Esophagus muscularis mucosa (tissue), 3 donors: Measurements from ENCODE around the gene CD34.

Source experiments
- POLR2A ChIP-seq: fragments of 450-650 bp; IDR thresholded peaks from one replicate; pipeline ENCODE4 v1.6.1; 2017; ENCODE audit warnings: antibody characterized with exemption, moderate library complexity, mild to moderate bottlenecking, low read depth
- POLR2AphosphoS5 ChIP-seq, 2 donors: sonication (generic); formaldehyde crosslinking; IDR thresholded peaks; one replicate each; pipeline ENCODE4 v1.6.1; 2017; ENCODE audit warnings: antibody characterized with exemption in 2 of 2
- TF ChIP-seq, protein P1 (sequence below), 3 experiments: fragments of 200-600 bp in 2 of 3; fragments of 450-650 bp in 1 of 3; sonication (generic) in 2 of 3; IDR thresholded peaks; one replicate each; pipeline ENCODE4 v1.5.1; 2017 to 2019; ENCODE audit warnings: antibody characterized with exemption in 3 of 3, mild to moderate bottlenecking in 2 of 3, moderate library complexity in 1 of 3

DNA sequence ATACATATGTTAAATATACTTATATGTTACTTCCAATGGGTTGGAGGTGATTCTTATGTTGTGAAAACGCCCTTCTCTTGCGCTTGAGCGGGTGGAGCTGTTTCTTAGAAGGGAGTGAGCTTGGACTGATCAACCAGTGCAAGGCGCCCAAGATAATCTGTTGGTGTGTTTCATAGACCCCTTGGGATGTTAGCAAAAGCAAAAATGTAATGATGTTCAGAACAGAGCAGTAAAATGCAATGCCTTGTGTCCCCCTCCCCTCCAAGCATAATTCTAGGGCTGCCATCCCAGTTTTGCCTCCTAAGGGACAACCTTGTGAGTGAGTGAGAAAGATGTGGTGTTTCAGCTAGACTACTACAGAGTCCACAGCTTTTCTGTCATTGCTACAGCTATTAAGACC is 6.2 kb upstream of the CD34 start:
- TF ChIP-seq, protein P1, sequence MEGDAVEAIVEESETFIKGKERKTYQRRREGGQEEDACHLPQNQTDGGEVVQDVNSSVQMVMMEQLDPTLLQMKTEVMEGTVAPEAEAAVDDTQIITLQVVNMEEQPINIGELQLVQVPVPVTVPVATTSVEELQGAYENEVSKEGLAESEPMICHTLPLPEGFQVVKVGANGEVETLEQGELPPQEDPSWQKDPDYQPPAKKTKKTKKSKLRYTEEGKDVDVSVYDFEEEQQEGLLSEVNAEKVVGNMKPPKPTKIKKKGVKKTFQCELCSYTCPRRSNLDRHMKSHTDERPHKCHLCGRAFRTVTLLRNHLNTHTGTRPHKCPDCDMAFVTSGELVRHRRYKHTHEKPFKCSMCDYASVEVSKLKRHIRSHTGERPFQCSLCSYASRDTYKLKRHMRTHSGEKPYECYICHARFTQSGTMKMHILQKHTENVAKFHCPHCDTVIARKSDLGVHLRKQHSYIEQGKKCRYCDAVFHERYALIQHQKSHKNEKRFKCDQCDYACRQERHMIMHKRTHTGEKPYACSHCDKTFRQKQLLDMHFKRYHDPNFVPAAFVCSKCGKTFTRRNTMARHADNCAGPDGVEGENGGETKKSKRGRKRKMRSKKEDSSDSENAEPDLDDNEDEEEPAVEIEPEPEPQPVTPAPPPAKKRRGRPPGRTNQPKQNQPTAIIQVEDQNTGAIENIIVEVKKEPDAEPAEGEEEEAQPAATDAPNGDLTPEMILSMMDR (IDR thresholded peaks at IDR 0.05) = no peak
- TF ChIP-seq POLR2A (no peak), POLR2AphosphoS5 (IDR thresholded peaks at IDR 0.05) (no peak)
